ENCODE data around the gene RRM2. TPM values are rescaled to one million over a fixed set of nuclear protein-coding genes. Genes with fewer than 3 reads are reported as not detected.

RRM2 gene
- total RNA-seq, 1 experiment from 2014 or later, result 170 TPM

DNA sequence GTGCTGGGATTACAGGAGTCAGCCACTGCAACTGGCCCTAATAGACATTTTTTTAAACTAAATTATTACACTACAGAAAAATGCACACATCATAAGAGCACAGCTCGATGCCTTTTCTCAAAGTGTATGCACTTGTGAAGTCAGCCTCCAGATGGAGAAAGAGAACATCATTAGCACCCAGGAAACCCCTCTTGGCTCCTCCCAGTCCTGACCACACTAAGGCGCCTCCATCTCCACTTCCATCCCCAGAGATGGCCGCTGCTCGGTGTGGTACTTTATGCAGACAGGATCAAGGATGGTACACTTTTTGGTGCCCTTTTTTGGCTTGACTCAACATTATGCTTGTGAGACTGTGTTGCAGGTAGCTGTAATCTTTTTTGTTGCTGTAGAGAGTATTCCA is 34.8 kb downstream of the RRM2 start:
- DNase-seq (ENCODE audit: low read depth), result no peak

DNA sequence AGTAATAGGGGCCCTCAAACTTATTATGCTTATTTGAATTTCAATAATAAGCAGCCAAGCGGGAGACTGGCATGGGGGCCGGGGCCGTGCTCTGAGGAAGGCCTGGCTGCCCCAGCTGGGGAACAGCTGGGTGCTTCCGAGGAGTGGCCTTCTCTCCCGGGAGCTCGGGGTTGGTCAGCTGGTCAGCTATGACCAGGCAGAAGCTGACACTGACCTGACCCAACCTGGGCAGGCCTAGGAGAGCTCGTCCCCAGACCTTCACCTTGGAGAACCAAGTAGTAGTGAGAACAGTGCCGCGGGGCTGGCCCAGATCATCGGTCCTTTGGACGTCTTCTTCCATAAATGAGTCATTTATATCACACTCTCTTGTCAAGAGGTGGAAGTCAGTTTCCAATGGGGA is 36.1 kb downstream of the RRM2 start:
- DNase-seq (ENCODE audit: low read depth), result no peak

DNA sequence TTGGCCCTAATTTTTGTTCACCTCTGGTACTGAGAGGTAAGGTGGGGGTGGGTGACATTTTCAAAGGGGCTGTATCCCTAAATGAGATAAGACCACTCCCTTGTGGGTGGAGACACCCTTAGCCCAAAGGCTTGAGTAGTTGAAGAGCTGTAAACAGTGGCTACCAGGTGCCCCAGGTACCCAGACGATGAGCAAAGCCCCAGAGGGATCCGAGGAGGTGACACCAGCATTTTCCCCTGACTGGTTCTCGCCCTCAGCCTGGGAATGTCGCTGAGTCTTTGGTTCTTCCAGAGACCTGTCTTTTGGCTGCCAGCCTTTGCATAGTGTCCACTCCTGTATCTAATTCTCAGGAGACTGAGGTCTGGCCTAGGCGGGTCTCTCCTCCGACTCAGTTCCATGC is 36.5 kb downstream of the RRM2 start:
- no peak for DNase-seq (ENCODE audit: low read depth)

DNA sequence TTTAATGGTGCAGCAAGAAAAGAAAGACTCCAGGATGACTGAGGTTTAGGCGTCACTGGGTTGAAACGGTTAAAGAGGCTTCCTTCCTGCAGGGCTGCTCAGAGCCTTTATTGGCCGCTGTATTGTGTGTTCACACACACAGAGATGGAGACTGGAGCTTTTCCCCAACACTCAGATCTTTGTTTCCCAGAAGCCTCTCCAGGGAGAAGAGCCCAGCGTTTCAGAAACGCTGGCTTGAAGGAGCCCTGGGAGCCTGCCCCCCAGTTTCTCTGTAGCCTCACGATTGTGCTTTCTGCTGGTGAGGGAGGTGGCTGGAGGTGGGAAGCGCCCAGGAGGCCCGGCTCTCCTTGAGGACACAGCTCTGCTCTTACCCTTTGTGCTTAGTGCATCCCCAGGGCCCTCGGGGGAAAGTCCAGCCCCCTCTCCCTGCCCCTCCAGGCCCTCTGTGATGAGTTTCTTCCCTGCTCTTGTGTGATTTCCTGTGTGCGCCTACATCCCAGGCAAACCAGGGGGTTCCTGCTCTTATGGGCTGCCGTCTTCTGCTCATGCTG is 37.1 kb downstream of the RRM2 start:
- DNase-seq (ENCODE audit: low read depth), result no peak

DNA sequence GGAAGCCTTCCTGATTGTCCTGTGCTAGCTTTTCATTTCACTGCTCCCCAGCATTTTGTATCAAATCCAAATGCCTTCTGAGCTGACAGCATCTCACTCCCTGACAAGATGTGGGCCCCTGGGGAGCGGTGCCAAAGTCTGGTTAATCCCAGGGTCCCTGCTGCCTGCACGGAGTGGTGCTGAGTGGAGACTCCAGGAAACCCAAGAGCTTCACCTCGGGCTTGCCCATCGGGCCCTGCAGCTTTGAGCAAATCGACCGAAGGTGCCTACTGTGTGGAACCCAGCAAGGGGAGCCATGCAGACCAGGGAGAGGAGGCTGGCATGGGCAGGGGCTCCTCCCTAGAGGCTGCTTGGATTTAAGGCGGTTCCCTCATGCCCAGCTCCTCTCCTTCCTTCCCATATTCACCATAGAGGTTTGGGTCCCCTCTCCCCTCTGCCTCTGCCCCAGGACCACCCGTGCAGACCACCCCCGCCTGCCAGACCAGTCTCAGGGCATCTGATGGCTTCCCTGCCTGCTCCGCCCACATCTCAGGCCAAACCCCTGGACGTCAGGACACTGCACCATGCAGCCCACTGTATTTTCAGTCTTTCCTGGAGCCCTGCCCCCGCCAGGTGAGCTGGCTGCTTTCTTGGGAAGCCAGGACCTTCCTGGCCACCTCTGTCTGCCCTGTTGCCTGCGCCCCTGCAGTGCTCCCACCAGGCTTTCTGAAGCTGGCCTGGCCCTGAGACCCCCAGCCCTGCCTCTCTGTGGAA is 37.8 kb downstream of the RRM2 start:
- no peak for DNase-seq (ENCODE audit: low read depth)

DNA sequence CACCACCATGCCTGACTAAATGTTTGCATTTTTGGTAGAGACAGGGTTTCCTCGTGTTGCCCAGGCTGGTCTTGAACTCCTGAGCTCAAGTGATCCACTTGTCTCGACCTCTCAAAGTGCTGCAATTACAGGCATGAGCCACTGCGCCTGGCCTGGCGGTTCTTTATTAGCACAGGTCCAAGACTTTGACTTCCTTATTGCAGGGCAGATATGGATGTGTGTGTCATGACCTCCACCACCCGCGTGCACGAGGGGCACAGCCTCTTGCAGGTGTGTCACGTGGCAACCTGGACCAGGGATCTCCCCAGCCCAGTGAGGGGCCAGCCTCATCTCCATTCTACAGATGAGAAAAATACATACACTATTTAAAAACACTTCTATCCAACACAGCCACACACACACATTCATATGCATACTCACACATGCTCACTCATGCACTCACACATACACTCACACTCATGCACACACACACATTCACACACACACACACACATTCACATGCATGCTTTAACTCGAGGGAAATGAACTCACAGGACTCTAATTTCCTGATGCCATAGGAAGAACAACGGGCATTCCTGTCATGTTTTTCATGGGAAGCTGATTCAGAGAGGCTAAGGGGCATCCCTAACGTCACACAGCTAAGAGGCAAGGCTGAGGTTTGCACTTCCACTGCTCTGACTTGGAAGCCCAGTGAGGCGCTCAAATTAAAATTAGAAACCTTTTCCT is 38.8 kb downstream of the RRM2 start:
- no peak for DNase-seq (ENCODE audit: low read depth)

DNA sequence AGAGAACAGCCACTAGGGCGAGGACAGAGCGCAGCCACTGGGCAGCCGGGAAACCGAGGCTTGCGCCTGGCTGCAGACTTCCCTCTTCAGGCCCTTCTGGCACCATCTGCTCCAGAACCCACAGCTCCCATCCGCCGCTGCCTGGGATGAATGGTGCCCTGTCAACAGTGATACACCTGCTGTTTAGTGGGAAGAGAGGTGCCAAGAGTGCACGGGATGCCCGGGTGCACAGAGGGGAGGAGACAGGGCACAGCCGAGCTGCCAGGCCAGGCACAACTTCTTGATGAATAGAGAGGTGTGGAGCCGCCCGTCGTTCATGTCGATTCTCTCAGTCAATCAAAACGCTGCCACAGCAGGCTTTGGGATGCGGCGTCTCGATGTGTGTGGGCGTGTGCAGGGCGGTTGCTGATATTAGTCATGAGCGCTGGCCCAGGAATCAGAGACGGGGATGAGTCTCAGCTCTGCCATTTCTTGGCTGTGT is 39.5 kb downstream of the RRM2 start:
- peak; percentile 60 for DNase-seq (ENCODE audit: low read depth)

DNA sequence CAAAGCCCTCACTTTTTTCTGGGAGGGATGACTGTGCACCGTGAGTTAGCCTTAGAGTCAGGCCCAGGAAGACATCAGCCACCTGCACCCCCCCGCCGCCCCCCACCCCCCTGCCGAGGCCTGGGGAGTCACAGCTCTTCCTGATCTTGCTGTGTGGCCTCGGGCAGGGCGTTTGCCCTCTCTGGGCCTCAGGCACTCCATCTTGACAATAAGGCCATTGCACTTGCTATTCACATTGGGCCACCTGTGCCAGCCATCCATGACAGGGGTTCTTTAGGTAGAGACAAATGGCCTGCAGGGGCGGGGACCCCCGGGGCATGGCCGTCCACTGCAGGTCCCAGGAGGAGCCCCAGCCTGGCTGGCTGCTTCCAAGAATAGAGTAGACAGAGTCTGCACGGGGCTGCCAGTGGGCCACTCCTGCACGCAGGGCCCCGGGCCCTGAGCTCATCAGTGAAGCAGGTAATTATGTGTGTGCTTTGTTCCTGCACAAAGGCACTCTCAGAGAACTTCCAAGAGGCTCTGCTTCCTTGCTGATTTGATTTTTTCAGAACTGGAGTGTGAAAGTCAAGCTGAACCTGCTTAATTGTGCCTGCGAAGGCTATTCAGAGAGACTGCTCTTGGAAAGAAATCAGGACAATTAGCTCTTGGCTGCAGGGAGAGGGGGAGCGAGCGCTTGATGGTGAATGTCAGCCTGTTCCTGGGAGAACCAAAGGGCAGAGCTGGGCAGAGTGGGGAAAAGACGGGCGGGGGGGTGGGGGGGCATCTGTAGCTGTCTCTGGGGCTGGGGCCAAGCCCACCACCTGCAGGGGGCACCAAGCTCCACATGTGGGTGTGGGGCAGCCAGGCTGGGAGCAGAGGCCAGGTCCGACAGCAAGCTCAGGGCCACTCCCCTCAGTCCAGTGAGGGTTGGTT is 40.3 kb downstream of the RRM2 start:
- DNase-seq (ENCODE audit: low read depth), result no peak

DNA sequence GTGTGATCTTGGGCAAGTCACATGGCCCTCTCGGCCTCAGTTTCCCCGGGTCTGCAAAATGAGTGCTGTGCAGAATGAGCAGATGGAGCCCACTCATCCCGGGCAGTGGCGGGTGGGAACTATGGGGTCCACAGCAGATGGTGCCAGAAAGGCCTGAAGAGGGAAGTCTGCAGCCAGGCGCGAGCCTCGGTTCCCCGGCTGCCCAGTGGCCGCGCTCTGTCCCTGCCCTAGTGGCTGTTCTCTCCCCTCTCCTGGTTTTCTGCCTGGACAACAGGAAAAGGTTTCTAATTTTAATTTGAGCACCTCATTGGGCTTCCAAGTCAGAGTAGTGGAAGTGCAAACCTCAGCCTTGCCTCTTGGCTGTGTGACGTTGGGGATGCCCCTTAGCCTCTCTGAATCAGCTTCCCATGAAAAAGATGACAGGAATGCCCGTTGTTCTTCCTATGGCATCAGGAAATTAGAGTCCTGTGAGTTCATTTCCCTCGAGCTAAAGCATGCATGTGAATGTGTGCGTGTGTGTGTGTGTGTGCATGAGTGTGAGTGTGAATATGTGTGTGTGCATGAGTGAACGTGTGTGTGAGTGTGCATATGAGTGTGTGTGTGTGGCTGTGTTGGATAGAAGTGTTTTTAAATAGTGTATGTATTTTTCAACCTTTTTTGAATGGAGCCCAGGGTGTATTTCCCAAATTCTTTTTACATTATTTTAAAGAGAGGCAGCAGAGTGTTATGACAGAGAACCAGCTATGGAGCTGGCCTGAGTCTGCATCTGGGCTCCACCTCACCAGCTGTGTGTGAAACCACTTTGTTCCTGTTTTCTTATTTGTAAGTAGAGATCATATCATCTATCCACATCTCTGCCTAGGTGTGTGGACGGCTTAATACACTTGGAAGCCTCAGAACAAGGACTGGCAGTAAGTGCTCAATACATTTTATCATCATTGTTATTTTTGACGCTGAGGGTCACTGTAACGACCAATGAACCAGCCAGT is 41.3 kb downstream of the RRM2 start:
- no peak for DNase-seq (ENCODE audit: low read depth)

DNA sequence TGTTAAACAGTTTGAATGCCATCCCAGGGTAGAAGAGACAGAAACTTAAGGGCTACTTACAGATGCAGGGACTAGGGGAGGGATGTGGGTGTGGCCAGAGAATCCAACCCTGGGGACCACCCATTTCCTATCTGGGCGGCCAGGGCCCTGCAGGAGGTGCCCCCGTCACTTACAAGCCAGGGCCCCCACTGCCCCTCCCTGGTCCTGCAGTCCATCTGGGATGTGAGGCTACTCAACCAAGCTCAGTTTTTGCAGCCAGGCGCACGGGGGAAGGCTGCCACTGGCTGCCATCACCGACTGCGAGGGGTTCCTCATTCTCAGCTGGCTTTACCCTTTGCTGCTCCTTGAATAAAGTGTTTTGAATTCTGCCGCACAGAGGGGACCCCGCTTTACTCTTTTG is 42.1 kb downstream of the RRM2 start:
- DNase-seq (ENCODE audit: low read depth), result no peak

DNA sequence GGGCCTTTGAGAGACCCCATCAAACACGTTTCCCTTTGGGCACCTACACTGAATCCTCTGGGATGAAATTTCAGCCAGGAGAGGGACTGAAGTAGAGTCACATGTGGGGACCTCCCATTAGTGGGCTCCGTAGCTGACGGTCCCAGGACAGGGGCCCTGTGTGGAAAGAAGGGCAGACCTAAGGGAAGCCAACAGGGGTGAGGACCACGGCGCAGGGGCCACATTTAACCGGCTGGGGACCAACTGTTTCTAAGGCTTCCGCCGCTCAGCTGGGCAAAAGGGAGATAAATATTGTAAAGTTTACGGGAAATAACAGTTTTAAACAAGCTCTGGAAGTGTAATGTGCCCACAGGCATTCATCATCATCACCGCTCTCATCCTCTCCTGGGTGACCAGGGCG is 42.7 kb downstream of the RRM2 start:
- no peak for DNase-seq (ENCODE audit: low read depth)

DNA sequence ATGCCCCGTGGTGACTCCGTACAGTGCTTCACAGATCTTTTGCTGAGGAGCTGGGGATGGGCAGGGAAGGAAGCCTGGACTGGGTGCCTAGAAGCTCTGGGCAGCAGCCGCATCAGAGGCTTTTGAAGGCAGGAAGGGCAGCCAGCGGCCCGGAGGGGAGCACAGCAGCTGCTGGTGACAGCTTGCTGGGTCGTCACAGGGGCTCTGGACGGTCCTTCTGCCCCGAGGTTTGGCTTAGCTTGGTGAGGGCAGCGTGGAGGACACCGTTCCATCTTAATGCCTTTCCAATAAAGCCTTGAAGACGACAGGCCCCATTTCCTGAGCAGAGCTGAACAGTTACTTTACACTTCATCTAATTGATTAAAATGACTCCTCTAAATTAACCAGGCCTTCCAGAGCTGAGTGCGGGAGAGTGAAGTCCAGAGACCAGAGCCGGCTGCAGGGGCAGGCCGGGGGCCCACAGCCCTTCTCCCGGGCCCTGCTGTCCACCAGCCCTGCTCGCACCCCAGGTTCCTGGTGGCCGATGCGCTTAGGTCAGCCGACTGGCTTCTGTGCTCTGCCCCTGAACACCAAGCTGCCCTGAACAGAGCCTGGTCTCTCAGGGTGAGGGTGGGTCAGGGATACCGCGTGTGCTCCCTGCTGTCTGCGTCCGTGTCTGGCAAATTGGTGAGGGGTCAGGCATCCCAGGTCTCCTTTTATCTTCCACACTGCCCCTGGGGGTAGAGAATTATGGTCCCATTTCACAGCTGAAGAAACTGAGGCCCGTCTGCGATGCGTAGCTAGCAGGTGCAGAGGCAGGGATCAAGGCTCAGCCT is 43.5 kb downstream of the RRM2 start:
- DNase-seq (ENCODE audit: low read depth), result no peak

DNA sequence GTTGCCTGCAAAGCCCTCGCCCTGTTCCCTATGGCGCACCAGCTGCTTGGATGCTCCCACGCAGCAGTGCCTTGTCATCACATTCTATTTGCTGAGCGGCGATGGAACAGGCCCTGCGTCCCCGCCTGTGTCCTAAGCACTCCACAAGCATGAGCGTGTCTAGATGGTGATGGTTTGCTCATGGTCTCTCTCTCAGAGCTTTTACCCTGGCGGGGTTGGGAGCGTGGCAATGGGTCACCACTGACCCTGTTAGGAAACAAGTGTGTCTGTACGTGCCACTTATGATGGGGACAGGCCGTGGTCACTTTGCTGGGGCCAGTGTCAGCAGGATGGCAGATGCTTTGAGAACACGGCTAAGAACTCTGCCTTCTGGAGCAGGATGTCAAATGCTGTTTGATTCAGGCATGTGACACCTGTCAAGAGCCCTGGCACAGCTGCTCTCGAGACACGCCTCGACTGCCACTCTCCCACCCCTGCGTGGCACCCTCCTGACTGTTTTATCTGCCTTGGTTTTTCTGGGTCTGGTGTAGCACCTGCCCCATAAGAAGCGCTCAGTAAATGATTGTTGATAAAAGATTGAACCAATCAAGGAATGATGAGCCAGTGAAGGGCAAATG is 44.2 kb downstream of the RRM2 start:
- no peak for DNase-seq (ENCODE audit: low read depth)

DNA sequence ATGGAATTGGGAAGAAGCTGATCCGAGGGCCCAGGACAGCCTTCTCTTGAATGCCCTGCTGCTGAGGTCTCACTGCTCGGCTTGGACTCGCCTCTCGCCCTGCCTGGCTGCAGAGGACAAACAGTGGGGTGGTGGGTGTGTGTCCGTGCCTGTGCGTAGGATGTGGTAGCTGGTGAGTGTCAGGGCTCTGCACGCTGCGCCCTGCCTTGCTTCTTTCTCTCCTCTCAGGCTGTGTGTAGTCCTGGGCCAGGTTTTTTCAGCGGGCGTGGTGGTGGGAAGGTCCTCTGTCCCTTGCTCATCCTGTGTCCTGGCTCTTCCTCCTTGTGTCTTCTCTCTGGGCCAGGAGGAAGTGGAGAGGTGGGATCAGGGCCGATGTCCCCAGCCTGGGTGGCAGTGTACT is 44.8 kb downstream of the RRM2 start:
- DNase-seq (ENCODE audit: low read depth), result no peak

DNA sequence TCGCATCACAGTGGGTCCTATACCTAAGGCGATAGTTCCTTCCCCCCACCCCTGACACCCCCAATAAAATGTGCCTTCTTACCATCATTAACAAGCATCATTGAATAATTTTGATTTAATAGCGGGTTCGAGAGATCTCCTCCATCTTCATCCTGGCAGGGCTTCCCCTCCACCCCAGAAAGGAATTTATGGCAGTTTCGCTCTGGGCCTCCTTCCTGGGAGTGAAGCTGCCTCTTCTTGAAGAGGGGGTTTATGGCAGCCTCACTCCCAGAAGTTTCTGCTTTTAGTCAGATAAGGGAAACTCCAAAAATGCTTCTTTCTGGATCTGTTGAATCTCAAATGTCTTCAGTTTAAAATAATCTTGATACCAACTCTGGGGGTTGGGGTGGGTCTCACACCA is 45.7 kb downstream of the RRM2 start:
- DNase-seq (ENCODE audit: low read depth), result no peak

DNA sequence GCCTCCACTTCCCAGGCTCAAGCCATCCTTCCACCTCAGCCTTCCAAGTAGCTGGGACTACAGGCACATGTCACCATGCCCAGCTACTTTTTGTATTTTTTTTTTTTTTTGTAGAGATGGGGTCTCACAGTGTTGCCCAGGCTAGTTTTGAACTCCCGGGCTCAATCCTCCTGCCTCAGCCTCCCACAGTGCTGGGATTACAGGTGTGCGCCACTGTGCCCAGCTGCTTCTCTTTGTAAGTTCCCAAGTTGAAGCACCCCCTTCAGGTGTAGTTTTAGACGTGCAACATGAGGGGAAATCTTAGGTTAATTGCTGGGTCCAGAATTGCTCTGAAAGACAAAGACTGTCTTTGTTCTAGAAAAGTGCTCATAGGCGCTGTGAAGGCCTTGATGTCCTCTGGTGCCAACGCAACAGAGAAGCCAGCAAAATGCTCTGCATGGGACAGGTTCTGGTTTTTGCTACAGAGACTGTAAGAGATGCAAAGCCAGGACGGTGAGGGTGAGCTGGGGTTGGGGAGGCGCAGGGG is 46.6 kb downstream of the RRM2 start:
- peak; percentile 21 for DNase-seq (ENCODE audit: low read depth)

DNA sequence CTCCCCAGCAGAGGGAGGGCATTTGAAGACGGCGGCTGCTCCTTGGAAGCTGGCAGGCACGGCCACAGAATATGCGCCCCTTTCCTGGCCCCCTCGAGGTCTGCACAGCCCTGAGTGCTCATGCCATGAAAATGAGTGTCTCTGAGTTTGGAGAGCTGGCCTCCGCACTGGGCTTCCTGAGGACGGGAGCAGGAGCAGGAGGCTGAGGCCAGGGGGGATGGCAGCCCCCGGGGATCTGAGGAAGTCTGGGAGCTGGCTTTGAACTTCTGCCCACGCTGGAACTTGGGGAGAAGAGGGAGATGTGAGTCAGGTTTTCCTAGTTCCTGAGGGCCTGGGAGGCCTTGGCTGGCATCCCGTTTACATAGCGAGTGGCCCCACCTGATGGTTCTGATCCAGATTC is 47.0 kb downstream of the RRM2 start:
- DNase-seq (ENCODE audit: low read depth), result peak; percentile 82

DNA sequence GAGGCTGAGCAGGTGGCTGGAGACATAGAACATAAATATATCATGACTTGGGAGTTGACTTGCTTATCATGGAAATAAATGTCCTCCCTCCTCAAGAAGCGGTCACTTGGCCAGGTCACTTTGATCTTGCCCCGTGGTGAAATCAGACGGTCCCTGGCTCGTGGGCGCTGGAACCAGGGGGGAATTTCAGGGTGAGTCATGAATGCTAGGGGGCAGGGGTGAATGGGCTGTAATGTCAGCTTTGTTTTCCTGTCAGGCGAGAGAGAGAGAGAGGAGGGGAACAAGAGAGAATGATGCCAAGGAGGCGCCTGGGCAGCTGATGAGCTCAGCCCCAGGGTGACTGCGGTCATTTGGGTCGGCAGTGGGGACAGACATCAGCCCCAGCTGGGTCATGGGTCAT is 47.7 kb downstream of the RRM2 start:
- peak; percentile 93 for DNase-seq (ENCODE audit: low read depth)
